SU-DHL-6 (cell line): ENCODE data around the gene EIF3F.

Source experiments
- EZH2phosphoT487 ChIP-seq: fragments of 200-600 bp; sonication (generic), shearing (Covaris generic); conservative IDR thresholded peaks from 2 replicates; pipeline ENCODE4 v1.6.1; 2018; ENCODE audit warnings: mild to moderate bottlenecking, antibody characterized with exemption, low read length, moderate library complexity, mixed read lengths
- TF ChIP-seq, protein P1 (sequence below): fragments of 200-600 bp; sonication (generic); IDR thresholded peaks from one replicate; pipeline ENCODE4 v1.5.1; 2017; ENCODE audit warnings: antibody characterized with exemption, mild to moderate bottlenecking, low read length, moderate library complexity; ENCODE audit not compliant: insufficient read depth, poor library complexity, severe bottlenecking

GRCh38 chr11:8038811-8039529, 51.8 kb downstream of the EIF3F start:
- TF ChIP-seq, protein P1, sequence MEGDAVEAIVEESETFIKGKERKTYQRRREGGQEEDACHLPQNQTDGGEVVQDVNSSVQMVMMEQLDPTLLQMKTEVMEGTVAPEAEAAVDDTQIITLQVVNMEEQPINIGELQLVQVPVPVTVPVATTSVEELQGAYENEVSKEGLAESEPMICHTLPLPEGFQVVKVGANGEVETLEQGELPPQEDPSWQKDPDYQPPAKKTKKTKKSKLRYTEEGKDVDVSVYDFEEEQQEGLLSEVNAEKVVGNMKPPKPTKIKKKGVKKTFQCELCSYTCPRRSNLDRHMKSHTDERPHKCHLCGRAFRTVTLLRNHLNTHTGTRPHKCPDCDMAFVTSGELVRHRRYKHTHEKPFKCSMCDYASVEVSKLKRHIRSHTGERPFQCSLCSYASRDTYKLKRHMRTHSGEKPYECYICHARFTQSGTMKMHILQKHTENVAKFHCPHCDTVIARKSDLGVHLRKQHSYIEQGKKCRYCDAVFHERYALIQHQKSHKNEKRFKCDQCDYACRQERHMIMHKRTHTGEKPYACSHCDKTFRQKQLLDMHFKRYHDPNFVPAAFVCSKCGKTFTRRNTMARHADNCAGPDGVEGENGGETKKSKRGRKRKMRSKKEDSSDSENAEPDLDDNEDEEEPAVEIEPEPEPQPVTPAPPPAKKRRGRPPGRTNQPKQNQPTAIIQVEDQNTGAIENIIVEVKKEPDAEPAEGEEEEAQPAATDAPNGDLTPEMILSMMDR = no peak
- TF ChIP-seq EZH2phosphoT487 = no peak
